ENCODE data around the gene SSBP4. TPM values are rescaled to one million over a fixed set of nuclear protein-coding genes. Genes with fewer than 3 reads are reported as not detected.

Gene SSBP4
- total RNA-seq, 1 experiment from 2014 or later = 46.1 TPM

DNA sequence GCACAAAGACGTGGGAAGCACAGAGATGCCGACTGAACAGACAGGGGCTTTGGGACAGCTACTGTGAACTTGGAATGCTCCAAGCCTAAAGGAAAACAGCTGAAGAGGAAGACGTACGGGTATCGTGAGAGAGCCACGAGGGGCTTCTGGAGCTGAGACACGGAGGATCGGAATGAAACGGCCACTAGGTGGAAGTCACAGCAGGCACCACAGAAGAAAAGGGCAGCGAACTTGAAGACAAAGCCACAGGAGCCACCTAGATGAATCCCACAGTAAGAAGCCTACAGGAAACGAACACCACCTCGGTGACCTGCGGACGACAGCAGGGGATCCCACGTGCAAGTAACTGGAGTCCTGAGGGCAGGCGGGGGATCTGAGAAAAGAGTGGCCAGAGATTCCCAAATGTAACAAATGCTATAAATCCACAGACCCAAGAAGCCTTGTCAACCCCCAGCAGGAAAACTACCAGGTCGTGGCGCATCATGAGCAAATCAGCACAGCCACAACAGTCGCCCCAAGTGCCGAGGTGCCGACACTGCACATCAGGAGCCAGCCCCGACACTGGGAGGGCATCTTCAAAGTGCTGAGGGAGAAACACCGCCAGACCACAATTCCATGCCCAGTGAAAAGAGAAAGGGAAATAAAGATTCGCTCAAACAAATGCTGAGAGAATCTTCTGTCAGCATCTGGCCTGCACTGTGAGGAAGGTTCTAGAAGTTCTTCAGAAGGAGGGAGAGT, 58.0 kb downstream of the SSBP4 start:
- H4K20me1 ChIP-seq (ENCODE audit: control insufficient read depth, insufficient read depth, insufficient read length) = no peaks in the 10 kb centered on the region
- no peak overlapping the region for H2BK120ac ChIP-seq (ENCODE audit: low read depth, low read length, poor library complexity, severe bottlenecking)
- no peak overlapping the region for H3K18ac ChIP-seq (ENCODE audit: insufficient read length, low read depth, low read length)
- H3K56ac ChIP-seq (ENCODE audit: insufficient read length, low read depth, low read length) = no peak overlapping the region
- peaks cover 2% of the 10 kb centered on the region for H3K79me1 ChIP-seq (ENCODE audit: insufficient read depth, low read depth, low read length, poor library complexity, severe bottlenecking)
- no peak overlapping the region for H3K23ac ChIP-seq (ENCODE audit: insufficient read length, low read depth, low read length)
- no peaks in the 10 kb centered on the region for H3K9me3 ChIP-seq (ENCODE audit: control insufficient read depth, low read depth, low read length)
- Mint-ChIP-seq H3K9me3 (no peaks in the 10 kb centered on the region; a peak in 1 of 5 replicates), H3K4me1 (peaks cover 22 to 25% of the 10 kb centered on the region in 2 experiments), H3K27ac (peak overlapping the region in 2 of 3 experiments; percentile 64 to 76; a peak in 5 of 7 replicates), H3K27me3 (ENCODE audit: low read depth) (no peaks in the 10 kb centered on the region), H3K4me3 (no peak overlapping the region), H3K36me3 (ENCODE audit: insufficient read depth in 1 of 3, low read depth in 3 of 3) (no peaks in the 10 kb centered on the region; a peak in 1 of 7 replicates)
- H2BK15ac ChIP-seq (ENCODE audit: low read depth, low read length) = no peak overlapping the region
- no peaks in the 10 kb centered on the region; the same call in 1 of the 2 replicates for H3K4me1 ChIP-seq (ENCODE audit: insufficient read depth, low read length)
- H2AFZ ChIP-seq (ENCODE audit: low read length) = no peak overlapping the region
- no peak overlapping the region for H4K91ac ChIP-seq (ENCODE audit: insufficient read length, low read depth, low read length)
- H2BK12ac ChIP-seq (ENCODE audit: insufficient read length, low read depth, low read length) = no peak overlapping the region
- no peak overlapping the region for H4K8ac ChIP-seq (replicated peaks; ENCODE audit: insufficient read length, low read depth, low read length)
- H3K4me2 ChIP-seq (ENCODE audit: insufficient read depth, insufficient read length, low read length) = no peak overlapping the region
- H2BK5ac ChIP-seq (ENCODE audit: insufficient read length, low read length) = no peak overlapping the region
- H3K9ac ChIP-seq (ENCODE audit: extremely low read depth, insufficient read length, low read length) = no peak overlapping the region
- TF ChIP-seq, protein P1, sequence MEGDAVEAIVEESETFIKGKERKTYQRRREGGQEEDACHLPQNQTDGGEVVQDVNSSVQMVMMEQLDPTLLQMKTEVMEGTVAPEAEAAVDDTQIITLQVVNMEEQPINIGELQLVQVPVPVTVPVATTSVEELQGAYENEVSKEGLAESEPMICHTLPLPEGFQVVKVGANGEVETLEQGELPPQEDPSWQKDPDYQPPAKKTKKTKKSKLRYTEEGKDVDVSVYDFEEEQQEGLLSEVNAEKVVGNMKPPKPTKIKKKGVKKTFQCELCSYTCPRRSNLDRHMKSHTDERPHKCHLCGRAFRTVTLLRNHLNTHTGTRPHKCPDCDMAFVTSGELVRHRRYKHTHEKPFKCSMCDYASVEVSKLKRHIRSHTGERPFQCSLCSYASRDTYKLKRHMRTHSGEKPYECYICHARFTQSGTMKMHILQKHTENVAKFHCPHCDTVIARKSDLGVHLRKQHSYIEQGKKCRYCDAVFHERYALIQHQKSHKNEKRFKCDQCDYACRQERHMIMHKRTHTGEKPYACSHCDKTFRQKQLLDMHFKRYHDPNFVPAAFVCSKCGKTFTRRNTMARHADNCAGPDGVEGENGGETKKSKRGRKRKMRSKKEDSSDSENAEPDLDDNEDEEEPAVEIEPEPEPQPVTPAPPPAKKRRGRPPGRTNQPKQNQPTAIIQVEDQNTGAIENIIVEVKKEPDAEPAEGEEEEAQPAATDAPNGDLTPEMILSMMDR (conservative IDR thresholded peaks at IDR 0.05) = peak; percentile 41; the same call in 2 of the 3 replicates
- no peak for DNase-seq
- no peaks in the 10 kb centered on the region; the same call in 1 of the 2 replicates for H3K79me2 ChIP-seq (ENCODE audit: insufficient read depth, low read length)
- H3K23me2 ChIP-seq (ENCODE audit: insufficient read length, low read depth, low read length, poor library complexity, severe bottlenecking) = no peaks in the 10 kb centered on the region
- no peak overlapping the region for H2BK20ac ChIP-seq (ENCODE audit: low read depth, low read length, poor library complexity, severe bottlenecking)
- no peaks in the 10 kb centered on the region for H3K27me3 ChIP-seq (ENCODE audit: insufficient read depth, low read length)
- no peak overlapping the region for H2AK5ac ChIP-seq (ENCODE audit: insufficient read length, low read length)
- H3K27ac ChIP-seq (ENCODE audit: insufficient read length, low read depth, low read length) = no peak overlapping the region
- no peak overlapping the region for H3K14ac ChIP-seq (ENCODE audit: insufficient read depth, low read length)
- no peak overlapping the region for H3T11ph ChIP-seq (ENCODE audit: low read length)
- WGBS (ENCODE audit: extremely low coverage, insufficient read length, low lambda C conversion rate) = no CpG with 5 or more reads among the region's 24 CpGs
- no peak overlapping the region for H4K5ac ChIP-seq (ENCODE audit: insufficient read length, low read depth, low read length)
- H3K4ac ChIP-seq (ENCODE audit: low read depth, low read length) = no peak overlapping the region

Measured in H9 (cell line).